IMR-90 (cell line): ENCODE data around the gene UVSSA. TPM values are rescaled to one million over a fixed set of nuclear protein-coding genes. Genes with fewer than 3 reads are reported as not detected.

Experiments used
- ATAC-seq: fragments of 200-7000 bp; cut with Tn5 transposase; 2 replicates; pipeline ENCODE4 v1.9.1; 2020; ENCODE audit warnings: low read depth, mild to moderate bottlenecking, moderate library complexity
- BruUV-seq: library from RNA; stranded (reverse); fragments of 400-500 nt; replicated peaks from 2 replicates; lab custom pipeline; 2021; lab: Mats Ljungman, UMichigan
- CTCF ChIA-PET: fragments of 300-600 bp; formaldehyde crosslinking; extraction: SDS; loops from one replicate; lab custom pipeline; 2021; ENCODE audit warnings: antibody characterized with exemption; lab: Yijun Ruan, JAX
- POLR2A ChIA-PET: fragments of 300-600 bp; sonication (Branson Sonifier 250); formaldehyde crosslinking; loops from one replicate; lab custom pipeline; 2022; ENCODE audit warnings: antibody characterized with exemption; ENCODE audit not compliant: unreplicated experiment; lab: Charles Lee
- DNase-seq: peaks from one replicate; pipeline ENCODE4 v3.0.0; 2013
- H2AFZ ChIP-seq: replicated peaks from 2 replicates; pipeline ENCODE3; 2013; ENCODE audit warnings: low read length, mild to moderate bottlenecking; ENCODE audit not compliant: poor library complexity
- H2AK5ac ChIP-seq: 2 replicates; pipeline ENCODE4 v1.6.1; 2013; ENCODE audit warnings: low read depth, low read length, inconsistent platforms
- H2AK9ac ChIP-seq: replicated peaks from 2 replicates; pipeline ENCODE3; 2013; ENCODE audit warnings: mild to moderate bottlenecking, low read depth, low read length, moderate library complexity; ENCODE audit not compliant: poor library complexity
- H2BK120ac ChIP-seq: 2 replicates; pipeline ENCODE4 v1.6.1; 2013; ENCODE audit warnings: low read depth, low read length, inconsistent platforms
- H2BK15ac ChIP-seq: 3 replicates; pipeline ENCODE4 v1.6.1; 2013; ENCODE audit warnings: low read depth, low read length, inconsistent platforms
- H2BK20ac ChIP-seq: 2 replicates; pipeline ENCODE4 v1.6.1; 2013; ENCODE audit warnings: low read depth, mild to moderate bottlenecking, inconsistent platforms, low read length, moderate library complexity
- H2BK5ac ChIP-seq: 2 replicates; pipeline ENCODE4 v1.6.1; 2013; ENCODE audit warnings: mild to moderate bottlenecking, low read depth, low read length, inconsistent platforms; ENCODE audit not compliant: poor library complexity, severe bottlenecking
- H3K14ac ChIP-seq: replicated peaks from 2 replicates; pipeline ENCODE4 v1.6.1; 2013; ENCODE audit warnings: low read depth, low read length, inconsistent platforms
- H3K18ac ChIP-seq: 2 replicates; pipeline ENCODE4 v1.6.1; 2013; ENCODE audit warnings: low read depth, low read length, control low read depth
- H3K23ac ChIP-seq: 2 replicates; pipeline ENCODE4 v1.6.1; 2013; ENCODE audit warnings: low read depth, low read length, inconsistent platforms
- H3K27ac ChIP-seq: 2 replicates; pipeline ENCODE4 v1.5.1; 2013; ENCODE audit warnings: mild to moderate bottlenecking, control low read depth, low read length; ENCODE audit not compliant: insufficient read depth
- H3K27me3 ChIP-seq: 2 replicates; pipeline ENCODE4 v1.6.1; 2013; ENCODE audit warnings: low read length; ENCODE audit not compliant: control insufficient read depth, insufficient read depth
- H3K36me3 ChIP-seq: 2 replicates; pipeline ENCODE4 v1.6.1; 2013; ENCODE audit warnings: low read length, mixed read lengths; ENCODE audit not compliant: control insufficient read depth, insufficient read depth
- H3K4ac ChIP-seq: 2 replicates; pipeline ENCODE4 v1.6.1; 2013; ENCODE audit warnings: low read depth, low read length, inconsistent platforms
- H3K4me1 ChIP-seq: 2 replicates; pipeline ENCODE4 v1.6.1; 2013; ENCODE audit warnings: low read length, mixed read lengths; ENCODE audit not compliant: control insufficient read depth, insufficient read depth
- H3K4me2 ChIP-seq: 2 replicates; pipeline ENCODE4 v1.6.1; 2013; ENCODE audit warnings: low read depth, mild to moderate bottlenecking, control low read depth, low read length, moderate library complexity
- H3K4me3 ChIP-seq: 2 replicates; pipeline ENCODE4 v1.5.1; 2013; ENCODE audit warnings: low read depth, mild to moderate bottlenecking, control low read depth, low read length, moderate library complexity; ENCODE audit not compliant: insufficient read depth
- H3K56ac ChIP-seq: 2 replicates; pipeline ENCODE4 v1.6.1; 2013; ENCODE audit warnings: low read length, inconsistent platforms; ENCODE audit not compliant: insufficient read depth; ENCODE audit errors: extremely low read depth
- H3K79me1 ChIP-seq, 2 experiments: 2 replicates each; pipeline ENCODE4 v1.6.1; 2013; ENCODE audit warnings: low read length in 2 of 2, inconsistent platforms in 1 of 2, low read depth in 1 of 2
- H3K9ac ChIP-seq: 2 replicates; pipeline ENCODE4 v1.6.1; 2013; ENCODE audit warnings: low read depth, low read length, control low read depth
- H3K9me1 ChIP-seq: 2 replicates; pipeline ENCODE4 v1.6.1; 2013; ENCODE audit warnings: low read length, inconsistent platforms; ENCODE audit not compliant: insufficient read depth
- H3K9me3 ChIP-seq: 2 replicates; pipeline ENCODE4 v1.6.1; 2013; ENCODE audit warnings: low read length; ENCODE audit not compliant: control insufficient read depth, insufficient read depth
- H4K20me1 ChIP-seq: 2 replicates; pipeline ENCODE4 v1.6.1; 2013; ENCODE audit warnings: low read length, inconsistent platforms; ENCODE audit not compliant: insufficient read depth
- H4K5ac ChIP-seq: 2 replicates; pipeline ENCODE4 v1.6.1; 2013; ENCODE audit warnings: mild to moderate bottlenecking, low read depth, low read length, control low read depth
- H4K8ac ChIP-seq, 2 experiments: 2 replicates each; pipeline ENCODE4 v1.6.1; 2013; ENCODE audit warnings: low read depth in 2 of 2, low read length in 2 of 2, control low read depth in 1 of 2, inconsistent platforms in 1 of 2
- H4K91ac ChIP-seq: 2 replicates; pipeline ENCODE4 v1.6.1; 2013; ENCODE audit warnings: low read depth, low read length, inconsistent platforms; ENCODE audit not compliant: insufficient read depth
- BHLHE40 ChIP-seq: fragments of 150-350 bp; IDR thresholded peaks from 2 replicates; pipeline ENCODE4 v1.6.1; 2016; ENCODE audit warnings: mild to moderate bottlenecking, low read depth, low read length
- CEBPB ChIP-seq: IDR thresholded peaks from 2 replicates; pipeline ENCODE4 v1.6.1; 2012; ENCODE audit warnings: low read depth, low read length, improper control_type of control experiment
- CHD1 ChIP-seq: IDR thresholded peaks from 2 replicates; pipeline ENCODE4 v1.6.1; 2012; ENCODE audit warnings: low read depth, low read length, improper control_type of control experiment
- CTCF ChIP-seq: conservative IDR thresholded peaks from 2 replicates; pipeline ENCODE4 v1.5.1; 2012; ENCODE audit warnings: mild to moderate bottlenecking, low read depth, low read length, improper control_type of control experiment
- ELK1 ChIP-seq: fragments of 150-350 bp; IDR thresholded peaks from 2 replicates; pipeline ENCODE4 v1.6.1; 2016; ENCODE audit warnings: low read depth, mild to moderate bottlenecking, low read length, moderate library complexity, borderline replicate concordance
- FOS ChIP-seq: fragments of 150-350 bp; IDR thresholded peaks from 2 replicates; pipeline ENCODE4 v1.6.1; 2016; ENCODE audit warnings: low read depth, low read length
- MAFK ChIP-seq: IDR thresholded peaks from 2 replicates; pipeline ENCODE4 v1.6.1; 2012; ENCODE audit warnings: low read depth, low read length, improper control_type of control experiment
- MAZ ChIP-seq: IDR thresholded peaks from 2 replicates; pipeline ENCODE4 v1.6.1; 2012; ENCODE audit warnings: low read depth, mild to moderate bottlenecking, low read length, improper control_type of control experiment, moderate library complexity, borderline replicate concordance
- MXI1 ChIP-seq: IDR thresholded peaks from 2 replicates; pipeline ENCODE4 v1.6.1; 2012; ENCODE audit warnings: low read depth, mild to moderate bottlenecking, low read length, moderate library complexity, borderline replicate concordance
- NFE2L2 ChIP-seq: fragments of 150-350 bp; IDR thresholded peaks from 2 replicates; pipeline ENCODE4 v1.6.1; 2016; ENCODE audit warnings: low read depth, mild to moderate bottlenecking, low read length
- POLR2A ChIP-seq: IDR thresholded peaks from 2 replicates; pipeline ENCODE4 v1.6.1; 2012; ENCODE audit warnings: mild to moderate bottlenecking, low read depth, low read length
- RAD21 ChIP-seq: IDR thresholded peaks from 2 replicates; pipeline ENCODE4 v1.6.1; 2012; ENCODE audit warnings: low read length, improper control_type of control experiment
- RCOR1 ChIP-seq: IDR thresholded peaks from 2 replicates; pipeline ENCODE4 v1.6.1; 2012; ENCODE audit warnings: mild to moderate bottlenecking, low read length, improper control_type of control experiment; ENCODE audit not compliant: insufficient replicate concordance
- RFX5 ChIP-seq: IDR thresholded peaks from 2 replicates; pipeline ENCODE4 v1.8.0; 2012; ENCODE audit warnings: low read depth, mild to moderate bottlenecking, low read length, moderate library complexity
- SMC3 ChIP-seq: fragments of 150-350 bp; IDR thresholded peaks from 2 replicates; pipeline ENCODE4 v1.6.1; 2016; ENCODE audit warnings: low read depth, mild to moderate bottlenecking, antibody characterized with exemption, low read length, moderate library complexity
- whole genome bisulfite sequencing, 2 experiments: methylation state at CpG; one replicate each; pipeline versions ENCODE4 v1.1.5 to v1.1.7; 2013; ENCODE audit warnings: missing lambda C conversion rate in 2 of 2; ENCODE audit not compliant: insufficient read length in 1 of 2; ENCODE audit errors: extremely low coverage in 2 of 2; 5-methylcytosine and 5-hydroxymethylcytosine counted together
- dilution Hi-C: fragments of 300-500 bp; cut with HindIII; formaldehyde crosslinking; loops from one replicate; pipeline ENCODE4 v1.14.3; 2018; ENCODE audit warnings: low sequenced_read_pairs; ENCODE audit not compliant: unreplicated experiment
- in situ Hi-C: fragments of 300-500 bp; cut with MboI; formaldehyde crosslinking; loops from 3 replicates; pipeline ENCODE4 v1.14.3; 2019; ENCODE audit warnings: low sequenced_read_pairs, inconsistent platforms, mixed read lengths
- intact Hi-C: fragments of 100-400 bp; cut with micrococcal nuclease; formaldehyde crosslinking; loops from 2 replicates; pipeline ENCODE4 v1.10.0; 2022
- polyA plus RNA-seq, 3 experiments: library from polyadenylated mRNA; depleted of rRNA; stranded (reverse); fragments of >200 nt; gene quantifications; 2 replicates each; pipeline ENCODE4 v1.2.3, GENCODE V29; 2012; ENCODE audit warnings: low replicate concordance in 1 of 3
- total RNA-seq: library from RNA; depleted of rRNA; stranded (reverse); fragments of >200 nt; gene quantifications from 2 replicates; pipeline ENCODE4 v1.2.3, GENCODE V29; 2012
- TF ChIP-seq, protein P1 (sequence below): fragments of 150-350 bp; IDR thresholded peaks from 2 replicates; pipeline ENCODE4 v1.6.1; 2017; ENCODE audit warnings: mild to moderate bottlenecking, antibody characterized with exemption, low read length, low read depth

UVSSA gene
- total and polyA plus RNA-seq, 2 of the 4 experiments (the other 2 are of a cell fraction): 1.4 to 8.4 TPM

- POLR2A ChIA-PET: no interaction called here
- H3K4me2 ChIP-seq: no peak overlapping the region
- no peak overlapping the region for H4K5ac ChIP-seq
- no peak overlapping the region for H2BK20ac ChIP-seq
- dilution Hi-C loops (no loop called here), in situ Hi-C loops (no loop called here), intact Hi-C loops (no loop called here)
- no peak overlapping the region for H2AK9ac ChIP-seq
- 77% methylated on average over 7 of the region's 17 CpGs; no CpG with 5 or more reads in 1 of the 2 experiments for WGBS, 2 experiments
- H3K9me3 ChIP-seq: no peaks in the 10 kb centered on the region; the same call in 1 of the 2 replicates
- no peak overlapping the region for H4K8ac ChIP-seq
- H3K56ac ChIP-seq: no peak overlapping the region
- H2AK5ac ChIP-seq: no peak overlapping the region
- H3K4me1 ChIP-seq: no peaks in the 10 kb centered on the region
- H3K23ac ChIP-seq: no peak overlapping the region
- H3K27me3 ChIP-seq: no peaks in the 10 kb centered on the region
- H3K36me3 ChIP-seq: peaks cover 35% of the 10 kb centered on the region
- DNase-seq (no peak), ATAC-seq (no peak)
- no peaks in the 10 kb centered on the region; the same call in 1 of the 2 replicates for H3K9me1 ChIP-seq
- TF ChIP-seq CEBPB (no peak), RCOR1 (no peak), MXI1 (no peak), CTCF (no peak), MAFK (no peak), POLR2A (no peak), SMC3 (no peak), MAZ (no peak), RAD21 (no peak), NFE2L2 (no peak), RFX5 (no peak), ELK1 (no peak), FOS (no peak), CHD1 (no peak), BHLHE40 (no peak)
- TF ChIP-seq, protein P1, sequence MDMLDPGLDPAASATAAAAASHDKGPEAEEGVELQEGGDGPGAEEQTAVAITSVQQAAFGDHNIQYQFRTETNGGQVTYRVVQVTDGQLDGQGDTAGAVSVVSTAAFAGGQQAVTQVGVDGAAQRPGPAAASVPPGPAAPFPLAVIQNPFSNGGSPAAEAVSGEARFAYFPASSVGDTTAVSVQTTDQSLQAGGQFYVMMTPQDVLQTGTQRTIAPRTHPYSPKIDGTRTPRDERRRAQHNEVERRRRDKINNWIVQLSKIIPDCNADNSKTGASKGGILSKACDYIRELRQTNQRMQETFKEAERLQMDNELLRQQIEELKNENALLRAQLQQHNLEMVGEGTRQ: no peak
- H3K4ac ChIP-seq: no peak overlapping the region
- H2BK15ac ChIP-seq: no peak overlapping the region
- no peak overlapping the region for H3K14ac ChIP-seq
- no peak overlapping the region for H3K27ac ChIP-seq
- no TSS peak for BruUV-seq
- no peak overlapping the region for H3K18ac ChIP-seq
- no peak overlapping the region for H2BK120ac ChIP-seq
- no peak overlapping the region for H4K91ac ChIP-seq
- CTCF ChIA-PET: no interaction called here
- H3K79me1 ChIP-seq: no peaks in the 10 kb centered on the region
- no peak overlapping the region for H3K4me3 ChIP-seq
- H3K9ac ChIP-seq: no peak overlapping the region
- no peak overlapping the region for H2BK5ac ChIP-seq
- no peaks in the 10 kb centered on the region for H4K20me1 ChIP-seq
- no peak overlapping the region for H2AFZ ChIP-seq
Measured at GRCh38 chr4:1375761-1376322, 28.8 kb downstream of the UVSSA start.
